Activated T-cell treated with anti-CD3 and anti-CD28 coated beads for 4 hours (primary cell): ENCODE measurements around the gene FGF14.

ENCODE experiments used
- DNase-seq: peaks from one replicate; pipeline ENCODE4 v3.0.0-alpha.2; 2020

The FGF14 gene

GRCh38 chr13:102302534-102302933 lies 99.3 kb downstream of the FGF14 start:
- DNase-seq = no peak

GRCh38 chr13:102300379-102300778 lies 101.5 kb downstream of the FGF14 start:
- DNase-seq = no peak

GRCh38 chr13:102299366-102299765 lies 102.5 kb downstream of the FGF14 start:
- DNase-seq = no peak

- no peak for DNase-seq
These were observed 103.8 kb downstream of the FGF14 start for GRCh38 chr13:102298051-102298450.

- no peak for DNase-seq
These were observed 106.4 kb downstream of the FGF14 start for GRCh38 chr13:102295316-102296048.

GRCh38 chr13:102294407-102295018 lies 107.3 kb downstream of the FGF14 start:
- no peak for DNase-seq

- no peak for DNase-seq
These were observed 108.1 kb downstream of the FGF14 start for GRCh38 chr13:102293723-102294122.

GRCh38 chr13:102291587-102292218 lies 110.1 kb downstream of the FGF14 start:
- no peak for DNase-seq

- no peak for DNase-seq
These were observed 112.2 kb downstream of the FGF14 start for GRCh38 chr13:102289606-102290005.

- DNase-seq = no peak
These were observed 115.5 kb downstream of the FGF14 start for GRCh38 chr13:102286326-102286725.

GRCh38 chr13:102280366-102280765 lies 121.5 kb downstream of the FGF14 start:
- DNase-seq = no peak

GRCh38 chr13:102277286-102277685 lies 124.6 kb downstream of the FGF14 start:
- no peak for DNase-seq

GRCh38 chr13:102276404-102276803 lies 125.4 kb downstream of the FGF14 start:
- DNase-seq = no peak

GRCh38 chr13:102275969-102276368 lies 125.9 kb downstream of the FGF14 start:
- no peak for DNase-seq

- no peak for DNase-seq
These were observed 128.7 kb downstream of the FGF14 start for GRCh38 chr13:102273111-102273510.

GRCh38 chr13:102267191-102267590 lies 134.7 kb downstream of the FGF14 start:
- DNase-seq = no peak

GRCh38 chr13:102261809-102262208 lies 140.0 kb downstream of the FGF14 start:
- no peak for DNase-seq

- no peak for DNase-seq
These were observed 140.5 kb downstream of the FGF14 start for GRCh38 chr13:102261316-102261715.

GRCh38 chr13:102260256-102260655 lies 141.6 kb downstream of the FGF14 start:
- no peak for DNase-seq

- DNase-seq = no peak
These were observed 146.4 kb downstream of the FGF14 start for GRCh38 chr13:102255409-102255808.

- DNase-seq = no peak
These were observed 150.0 kb downstream of the FGF14 start for GRCh38 chr13:102251817-102252216.

GRCh38 chr13:102250448-102250847 lies 151.4 kb downstream of the FGF14 start:
- DNase-seq = no peak

GRCh38 chr13:102244607-102245227 lies 157.1 kb downstream of the FGF14 start:
- no peak for DNase-seq

GRCh38 chr13:102240110-102240509 lies 161.7 kb downstream of the FGF14 start:
- no peak for DNase-seq
